ENCODE data around the gene PRIMA1. TPM values are rescaled to one million over a fixed set of nuclear protein-coding genes. Genes with fewer than 3 reads are reported as not detected.

The PRIMA1 gene
- total RNA-seq = not detected in 2 replicates

GRCh38 chr14:93788293-93788542 lies at the start of gene PRIMA1:
PRIMA1 (minus strand) TSS chr14:93788485; CDS start chr14:93787718, 767 bp downstream.
- H3K9me3 Mint-ChIP-seq = no peaks in the 10 kb centered on the region
- peaks cover 4% of the 10 kb centered on the region for H3K4me1 Mint-ChIP-seq
- DNase-seq (no peak), ATAC-seq (ENCODE audit: low read depth) (no peak)
- CTCF ChIA-PET = no interaction called here
- POLR2A ChIA-PET = no interaction called here
- no peak within 1 kb of the TSS for H3K4me3 Mint-ChIP-seq
- H3K27ac Mint-ChIP-seq = no peak within 1 kb of the TSS
- intact Hi-C loops (cut with micrococcal nuclease) = no loop called here
- no peak for TF ChIP-seq CTCF (IDR thresholded peaks at IDR 0.05)
- H3K36me3 Mint-ChIP-seq (ENCODE audit: low read depth) = no peaks in the 10 kb centered on the region
- H3K27me3 Mint-ChIP-seq = peaks cover 56% of the 10 kb centered on the region

GRCh38 chr14:93834699-93835371 lies 46.5 kb upstream of the PRIMA1 start:
- no peak for TF ChIP-seq CTCF (IDR thresholded peaks at IDR 0.05)
- Mint-ChIP-seq H3K36me3 (ENCODE audit: low read depth) (no peaks in the 10 kb centered on the region), H3K4me3 (no peak overlapping the region), H3K27me3 (peaks cover 15% of the 10 kb centered on the region), H3K4me1 (no peaks in the 10 kb centered on the region), H3K9me3 (peaks cover 6% of the 10 kb centered on the region), H3K27ac (no peak overlapping the region)
- intact Hi-C loops (cut with micrococcal nuclease) = no loop called here
- ChIA-PET CTCF (no interaction called here), POLR2A (no interaction called here)
- no peak for ATAC-seq (ENCODE audit: low read depth)
- no peak for DNase-seq

GRCh38 chr14:93832665-93833064 lies 44.4 kb upstream of the PRIMA1 start:
- no peaks in the 10 kb centered on the region for H3K4me1 Mint-ChIP-seq
- CTCF ChIA-PET = no interaction called here

GRCh38 chr14:93832081-93832480 lies 43.8 kb upstream of the PRIMA1 start:
- DNase-seq = no peak
- H3K27ac Mint-ChIP-seq = no peak overlapping the region
- H3K4me1 Mint-ChIP-seq = no peaks in the 10 kb centered on the region
- H3K4me3 Mint-ChIP-seq = no peak overlapping the region
- ChIA-PET CTCF (no interaction called here), POLR2A (no interaction called here)
- intact Hi-C loops (cut with micrococcal nuclease) = no loop called here
- H3K9me3 Mint-ChIP-seq = peaks cover 6% of the 10 kb centered on the region
- no peak for ATAC-seq (ENCODE audit: low read depth)
- TF ChIP-seq CTCF (IDR thresholded peaks at IDR 0.05) = no peak
- H3K36me3 Mint-ChIP-seq (ENCODE audit: low read depth) = no peaks in the 10 kb centered on the region
- peaks cover 10% of the 10 kb centered on the region for H3K27me3 Mint-ChIP-seq

More at GRCh38 chr14:93832665-93833064, 44.4 kb upstream of the PRIMA1 start:
- peaks cover 10% of the 10 kb centered on the region for H3K27me3 Mint-ChIP-seq
- no peak for ATAC-seq (ENCODE audit: low read depth)
- POLR2A ChIA-PET = no interaction called here
- intact Hi-C loops (cut with micrococcal nuclease) = no loop called here
- H3K4me3 Mint-ChIP-seq = no peak overlapping the region
- TF ChIP-seq CTCF (IDR thresholded peaks at IDR 0.05) = no peak
- no peak for DNase-seq
- no peaks in the 10 kb centered on the region for H3K36me3 Mint-ChIP-seq (ENCODE audit: low read depth)
- H3K9me3 Mint-ChIP-seq = peaks cover 6% of the 10 kb centered on the region
- H3K27ac Mint-ChIP-seq = no peak overlapping the region

GRCh38 chr14:93830753-93831461 lies 42.6 kb upstream of the PRIMA1 start:
- ATAC-seq (ENCODE audit: low read depth) (no peak), DNase-seq (no peak)
- no peaks in the 10 kb centered on the region for H3K4me1 Mint-ChIP-seq
- no peak for TF ChIP-seq CTCF (IDR thresholded peaks at IDR 0.05)
- H3K9me3 Mint-ChIP-seq = peaks cover 2% of the 10 kb centered on the region
- H3K36me3 Mint-ChIP-seq (ENCODE audit: low read depth) = no peaks in the 10 kb centered on the region
- POLR2A ChIA-PET = no interaction called here
- intact Hi-C loops (cut with micrococcal nuclease) = no loop called here
- CTCF ChIA-PET = no interaction called here
- H3K27ac Mint-ChIP-seq = no peak overlapping the region
- no peak overlapping the region for H3K4me3 Mint-ChIP-seq
- H3K27me3 Mint-ChIP-seq = peaks cover 14% of the 10 kb centered on the region
